ENCODE data around the gene REV3L.
"Not testable (repeated sequence)": the region's sequence is repeated elsewhere in the genome, so short reads cannot be mapped to it uniquely, and the experiment has no call there.

Gene REV3L

GRCh38 chr6:111358454-111358853 lies 124.6 kb downstream of the REV3L start:
- no peak for DNase-seq

- no peak for DNase-seq
Measured at GRCh38 chr6:111357705-111358104, 125.3 kb downstream of the REV3L start.

- DNase-seq, result no peak
Measured at GRCh38 chr6:111356551-111356950, 126.5 kb downstream of the REV3L start.

- DNase-seq, result no peak
Measured at GRCh38 chr6:111354758-111355555, 128.1 kb downstream of the REV3L start.

GRCh38 chr6:111353912-111354462 lies 129.0 kb downstream of the REV3L start:
- no peak for DNase-seq

GRCh38 chr6:111347589-111347988 lies 135.4 kb downstream of the REV3L start:
- no peak for DNase-seq

- no peak for DNase-seq
Measured at GRCh38 chr6:111342913-111343312, 140.1 kb downstream of the REV3L start.

- no peak for DNase-seq
Measured at GRCh38 chr6:111339294-111339693, 143.7 kb downstream of the REV3L start.

GRCh38 chr6:111338843-111339242 lies 144.2 kb downstream of the REV3L start:
- DNase-seq, result no peak

- DNase-seq, result no peak
Measured at GRCh38 chr6:111337829-111338236, 145.2 kb downstream of the REV3L start.

GRCh38 chr6:111329882-111330633 lies 153.0 kb downstream of the REV3L start:
- DNase-seq, result no peak

GRCh38 chr6:111326563-111326962 lies 156.5 kb downstream of the REV3L start:
- DNase-seq, result no peak

- no peak for DNase-seq
Measured at GRCh38 chr6:111322145-111322544, 160.9 kb downstream of the REV3L start.

- not testable (repeated sequence) for DNase-seq
Measured at GRCh38 chr6:111307950-111308349, 175.1 kb downstream of the REV3L start.

- no peak for DNase-seq
Measured at GRCh38 chr6:111307275-111307858, 175.7 kb downstream of the REV3L start.

- no peak for DNase-seq
Measured at GRCh38 chr6:111306104-111306888, 176.7 kb downstream of the REV3L start.

GRCh38 chr6:111301946-111302345 lies 181.1 kb downstream of the REV3L start:
- DNase-seq, result no peak

- not testable (repeated sequence) for DNase-seq
Measured at GRCh38 chr6:111300938-111301800, 181.8 kb downstream of the REV3L start.

- no peak for DNase-seq
Measured at GRCh38 chr6:111297776-111298175, 185.2 kb downstream of the REV3L start.

GRCh38 chr6:111294374-111294967 lies 188.5 kb downstream of the REV3L start:
- no peak for DNase-seq

Data from NK-92 treated with Interleukin-12 subunit alpha and Interleukin-12 subunit beta, amount 100 ng/mL, for 24 hours (cell line).